GM21367 (cell line): ENCODE results near the gene ERMN.

Experiments used
- ATAC-seq: cut with Tn5 transposase; IDR thresholded peaks from one replicate; pipeline ENCODE4 v1.9.1; 2021; ENCODE audit not compliant: unreplicated experiment

The ERMN gene

DNA sequence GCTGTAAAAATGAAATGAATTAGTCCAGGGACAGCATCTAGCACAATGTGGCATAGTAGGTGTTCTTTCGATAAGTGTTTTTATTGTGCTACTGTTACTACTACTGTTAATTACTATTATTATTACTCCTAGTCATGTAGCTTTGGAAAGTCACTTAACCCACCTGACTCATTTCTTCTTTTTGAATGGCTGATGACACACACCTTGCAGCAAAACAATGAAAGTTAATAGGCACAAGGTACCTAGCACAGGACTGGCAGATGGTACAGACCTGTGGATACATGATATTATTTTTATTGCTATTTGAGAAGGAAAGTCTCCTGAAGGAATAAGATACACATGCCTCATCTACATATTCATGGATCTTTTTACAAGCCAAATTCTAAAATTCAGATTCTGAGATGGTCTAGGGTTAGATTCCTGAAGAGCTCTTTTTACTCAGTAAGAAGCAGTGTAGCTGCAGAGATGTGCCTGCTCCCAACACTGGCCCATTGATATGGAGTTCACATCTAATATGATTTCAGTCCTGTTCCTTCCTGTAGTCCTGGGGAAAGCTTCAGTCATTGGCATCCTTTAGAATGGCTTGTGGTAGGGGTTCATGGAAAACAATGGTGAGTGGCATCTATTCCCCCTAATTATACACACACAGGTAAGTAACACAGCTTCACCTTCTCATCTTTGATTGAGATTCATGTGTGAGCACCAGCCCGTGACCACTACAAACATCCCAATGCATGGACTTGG lies 7.9 kb upstream of the ERMN start:
- no peak for ATAC-seq

- no peak for ATAC-seq
Measured at GRCh38 chr2:157329524-157329923, 3.9 kb upstream of the ERMN start.

DNA sequence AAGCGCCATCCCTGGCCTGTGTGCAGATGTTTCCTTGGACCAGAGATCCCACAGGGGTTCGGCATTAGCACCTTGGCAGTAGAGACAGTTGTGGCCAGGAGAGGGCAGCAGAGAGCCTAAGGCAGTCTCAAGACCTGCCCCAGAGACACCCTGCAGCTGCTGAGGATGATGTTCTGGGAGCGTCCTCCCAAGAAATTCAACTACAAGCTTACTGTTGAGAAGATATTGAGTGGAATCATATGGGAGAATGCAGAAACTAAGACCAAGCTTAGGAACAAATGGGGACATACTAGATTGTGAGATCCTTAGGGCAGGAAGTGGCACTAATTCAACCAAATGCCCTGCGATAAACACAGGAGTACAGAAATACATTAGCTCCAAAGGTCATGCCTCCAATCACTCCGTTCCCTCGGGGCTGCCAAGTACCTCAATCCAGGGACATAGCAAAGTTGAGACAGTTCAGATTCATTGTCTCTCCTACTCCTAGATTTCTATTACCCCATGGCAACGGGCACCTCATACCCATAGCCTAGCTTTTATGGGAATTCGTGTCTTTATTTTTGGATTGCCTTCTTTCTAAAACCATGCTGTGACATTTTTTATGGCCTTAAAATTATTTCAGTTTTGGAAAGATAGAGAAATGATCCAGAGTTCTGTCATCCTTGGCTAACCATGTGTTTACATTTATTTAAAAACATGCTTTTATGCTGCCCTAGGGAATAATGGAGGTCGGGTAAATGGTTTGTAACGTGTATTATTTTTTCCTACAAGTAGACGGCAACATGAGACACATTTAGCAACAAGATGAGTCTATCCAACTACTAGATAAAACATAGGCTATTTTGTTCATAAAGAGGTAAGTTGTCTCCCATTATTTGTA lies 2.2 kb upstream of the ERMN start:
- ATAC-seq = peak; percentile 99

DNA sequence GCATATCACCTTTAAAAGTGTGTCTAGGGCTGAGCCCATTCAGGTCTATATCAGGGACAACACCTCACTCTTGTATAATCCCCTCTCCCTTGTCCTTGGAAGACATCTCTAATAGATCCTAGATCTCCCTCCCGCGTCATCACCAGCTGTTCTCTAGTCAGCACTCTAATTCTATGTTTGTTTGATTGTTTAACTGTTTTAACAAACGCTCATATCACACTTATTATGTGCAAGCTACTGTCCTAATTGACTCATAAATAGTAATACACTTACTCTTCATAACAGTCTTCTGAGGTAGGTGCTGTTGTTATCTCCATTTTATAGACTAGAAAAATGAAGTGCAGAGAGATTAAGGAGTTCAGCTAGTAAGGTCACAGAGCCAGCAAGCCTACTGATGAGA lies 1.6 kb upstream of the ERMN start:
- ATAC-seq = no peak

GRCh38 chr2:157326698-157327097 lies 1.1 kb upstream of the ERMN start:
- no peak for ATAC-seq

GRCh38 chr2:157324331-157324843 lies 1.2 kb downstream of the ERMN start:
- ATAC-seq = no peak

DNA sequence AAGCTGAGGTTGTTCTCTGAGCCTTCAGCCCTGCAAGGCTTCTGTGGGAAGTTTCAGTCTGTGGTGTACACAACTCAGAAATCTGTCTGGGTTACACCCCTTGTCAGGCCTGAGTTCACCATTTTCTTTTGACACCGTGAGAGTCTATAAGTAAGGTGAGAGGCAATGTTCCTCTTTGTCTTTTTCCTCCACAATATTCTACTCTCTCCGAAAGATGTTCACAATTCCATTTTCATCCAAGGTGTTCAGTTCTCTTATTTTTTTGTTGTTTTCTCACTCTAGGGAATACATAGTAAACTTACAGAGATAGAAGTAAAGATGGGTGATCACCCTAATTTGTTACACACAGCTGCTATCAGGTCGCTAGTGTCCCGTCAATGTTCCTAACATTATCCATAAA lies 3.2 kb downstream of the ERMN start:
- ATAC-seq = no peak

DNA sequence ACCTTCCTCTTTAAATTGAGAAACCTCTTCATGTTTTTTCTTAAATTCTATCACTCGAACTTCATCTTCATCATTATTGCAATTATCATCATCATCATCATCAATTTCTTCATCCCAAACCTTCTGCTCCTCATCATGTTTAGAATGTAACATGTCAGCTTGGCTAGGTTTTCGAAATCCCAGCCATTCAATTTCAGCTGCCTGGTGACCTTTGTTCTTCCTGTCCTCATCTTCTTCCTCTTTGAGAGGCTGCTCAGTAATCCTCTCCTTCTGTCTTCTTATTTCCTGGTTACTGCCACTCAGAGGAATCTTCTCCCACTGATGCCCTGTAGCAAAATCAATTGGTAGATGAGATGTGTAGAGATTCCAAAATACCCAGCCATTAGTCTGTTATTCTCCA lies 4.2 kb downstream of the ERMN start:
- no peak for ATAC-seq

GRCh38 chr2:157320409-157320808 lies 5.2 kb downstream of the ERMN start:
- ATAC-seq = no peak

- no peak for ATAC-seq
Measured at GRCh38 chr2:157319795-157320194, 5.8 kb downstream of the ERMN start.

- ATAC-seq = no peak
Measured at GRCh38 chr2:157318884-157319283, 6.7 kb downstream of the ERMN start.

DNA sequence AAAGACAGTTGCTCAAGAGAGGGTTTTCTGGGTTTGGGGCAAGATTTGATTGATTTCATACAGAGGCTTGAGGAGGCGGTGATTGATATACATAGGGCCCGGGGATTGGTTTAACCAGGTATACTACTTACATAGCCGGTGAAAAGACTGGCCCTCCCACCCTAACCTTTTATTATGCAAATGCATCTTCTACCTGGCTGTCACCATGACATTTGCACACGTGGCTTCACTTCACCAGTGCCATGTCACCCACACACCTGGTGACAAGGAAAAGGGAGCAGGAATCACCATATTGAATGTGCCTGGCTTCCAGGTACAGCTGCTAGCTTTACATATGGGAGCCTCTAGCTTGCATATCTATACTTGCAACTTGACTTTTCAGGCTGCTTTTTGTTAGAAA lies 9.7 kb downstream of the ERMN start:
- ATAC-seq = no peak

- ATAC-seq = no peak
Measured at GRCh38 chr2:157312866-157313486, 12.6 kb downstream of the ERMN start.

DNA sequence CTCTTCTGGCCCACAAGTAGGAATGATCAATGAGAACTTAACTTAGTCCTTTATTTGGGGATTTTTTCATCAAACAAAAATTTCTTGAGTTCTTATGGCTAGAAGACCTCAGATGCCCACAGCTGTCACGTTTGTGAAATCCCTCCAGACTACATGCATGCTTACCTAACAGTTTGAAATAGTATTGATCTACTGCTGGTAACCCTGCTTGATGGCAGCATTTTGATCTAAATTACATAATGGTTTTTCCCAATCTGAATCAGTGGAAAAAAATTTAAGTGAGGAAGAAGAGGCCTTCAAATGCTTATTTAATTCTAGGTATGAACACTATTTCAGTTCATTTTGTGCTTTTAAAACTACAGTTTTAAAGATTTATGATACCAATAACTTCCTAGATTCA lies 13.9 kb downstream of the ERMN start:
- no peak for ATAC-seq

- no peak for ATAC-seq
Measured at GRCh38 chr2:157309878-157310277, 15.7 kb downstream of the ERMN start.

DNA sequence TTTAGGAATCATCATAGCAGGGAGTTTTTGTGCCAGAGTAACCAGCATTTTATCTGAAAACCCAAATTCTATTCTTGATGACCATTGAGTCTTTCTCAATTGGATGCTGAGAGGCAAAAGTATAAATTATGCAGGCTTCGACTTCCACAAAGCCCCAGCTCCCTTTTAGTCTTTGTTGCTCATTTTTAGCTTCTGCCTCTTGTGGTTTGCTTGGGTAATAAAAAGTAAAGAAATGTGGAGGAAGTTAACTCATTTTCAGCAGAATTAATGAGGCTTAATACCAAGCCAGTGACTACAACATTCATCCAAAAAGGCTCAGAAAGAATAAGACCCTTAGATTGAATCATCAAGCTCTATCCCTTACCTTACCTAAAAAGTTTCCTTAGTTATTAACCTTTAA lies 18.6 kb downstream of the ERMN start:
- ATAC-seq = no peak

DNA sequence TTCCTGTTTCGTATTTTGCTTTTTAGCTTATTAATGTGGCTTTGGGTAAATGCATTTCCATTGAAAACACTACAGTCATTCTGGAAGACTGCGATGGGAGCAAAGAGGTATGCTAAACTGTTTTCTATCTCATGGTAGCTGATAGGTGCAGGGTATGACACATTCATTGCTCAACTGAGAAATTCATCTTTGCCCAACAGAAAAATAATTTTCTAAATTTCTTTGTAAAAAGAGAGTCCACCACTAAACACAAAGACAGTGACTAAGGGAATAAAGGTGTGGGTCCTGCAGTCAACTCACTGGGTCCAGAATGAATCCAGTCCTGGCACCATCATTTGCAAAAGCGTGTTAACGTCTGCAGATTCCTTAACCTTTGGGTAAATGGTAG lies 19.9 kb downstream of the ERMN start:
- no peak for ATAC-seq

- ATAC-seq = no peak
Measured at GRCh38 chr2:157304811-157305722, 20.6 kb downstream of the ERMN start.

DNA sequence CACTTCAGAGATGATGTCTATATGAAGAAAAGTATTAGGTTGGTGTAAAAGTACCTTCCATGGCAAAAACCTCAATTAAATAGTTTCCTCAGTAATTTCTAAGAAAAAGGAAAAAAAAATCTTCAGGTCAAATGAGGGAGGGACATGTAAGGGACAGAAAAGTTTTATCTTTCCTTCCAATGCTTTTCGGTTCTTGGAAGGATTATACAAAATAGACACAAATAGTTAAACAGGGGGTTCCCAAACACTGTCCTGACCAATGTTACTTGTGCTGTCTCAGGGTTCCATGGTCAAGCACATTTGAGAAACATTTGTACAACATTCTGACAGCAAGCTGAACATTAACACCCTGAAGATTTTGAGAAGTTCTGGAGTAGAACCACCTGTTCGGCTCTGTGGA lies 22.0 kb downstream of the ERMN start:
- ATAC-seq = no peak

DNA sequence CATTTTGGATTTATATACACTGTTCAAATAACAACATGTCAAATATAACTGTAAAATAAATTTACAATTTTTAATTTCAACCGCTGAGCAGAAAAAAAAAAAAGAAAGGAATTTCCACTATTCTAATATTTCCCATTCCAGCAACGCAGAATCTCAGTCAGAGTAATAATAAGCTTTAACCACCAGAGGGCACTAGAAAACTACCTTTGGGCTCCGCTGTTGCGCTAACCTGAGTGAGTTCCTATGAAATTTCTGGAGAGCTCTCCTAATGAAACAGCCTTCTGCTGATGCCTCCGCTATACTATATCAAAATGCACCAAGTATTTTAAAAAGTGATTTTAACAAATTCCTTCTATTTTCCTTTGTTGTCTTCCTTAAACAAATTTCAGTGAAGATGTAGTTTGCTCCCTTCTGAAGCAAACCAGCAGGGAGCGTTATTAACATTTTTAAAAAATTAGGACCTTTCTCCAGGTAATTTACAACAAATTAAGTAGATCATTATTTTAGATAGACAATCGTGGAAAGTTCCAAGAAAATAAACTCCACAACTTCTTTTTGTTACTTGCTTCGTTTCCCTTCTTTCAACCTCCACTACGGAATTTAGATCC lies 23.0 kb downstream of the ERMN start:
- ATAC-seq = peak; percentile 86
